ENCODE data around the gene ZBTB46.

The ZBTB46 gene

GRCh38 chr20:63700199-63701050 is 130.6 kb downstream of the ZBTB46 start:
- CTCF ChIA-PET = no interaction called here
- Histone ChIP-seq H3K4me3 (ENCODE audit: low read depth, low read length) (no peak overlapping the region), H3K27ac (ENCODE audit: extremely low read depth, low read depth, low read length) (no peak overlapping the region), H3K9me3 (ENCODE audit: control insufficient read depth, insufficient read depth, low read depth, low read length) (no peaks in the 10 kb centered on the region), H3K4me1 (ENCODE audit: control insufficient read depth, insufficient read depth, low read length) (no peaks in the 10 kb centered on the region), H3K36me3 (ENCODE audit: control insufficient read depth in 2 of 2, insufficient read depth in 1 of 2, low read length in 2 of 2) (peaks cover 0 to 39% of the 10 kb centered on the region in 2 experiments; a peak in 1 of 3 replicates)
- TF ChIP-seq ZNF600 (tag by site-specific recombination; IDR thresholded peaks at IDR 0.05) (0 out of 2 replicates have a peak, but pooled peaks have one; percentile 23), ZIC2 (tag by site-specific recombination; IDR thresholded peaks at IDR 0.05) (peak; percentile 22; the same call in 1 of the 2 replicates), GLIS1 (tag by site-specific recombination; IDR thresholded peaks at IDR 0.05) (peak; percentile 96), ZNF211 (tag by site-specific recombination; IDR thresholded peaks at IDR 0.05; ENCODE audit: low read depth) (no peak), ZSCAN23 (tag by site-specific recombination; IDR thresholded peaks at IDR 0.05) (no peak)
- POLR2A ChIA-PET = no interaction called here

GRCh38 chr20:63699466-63700198 is 131.4 kb downstream of the ZBTB46 start:
- H3K36me3 ChIP-seq (ENCODE audit: control insufficient read depth in 2 of 2, insufficient read depth in 1 of 2, low read length in 2 of 2) = peaks cover 0 to 32% of the 10 kb centered on the region in 2 experiments; a peak in 1 of 3 replicates
- H3K27ac ChIP-seq (ENCODE audit: extremely low read depth, low read depth, low read length) = no peak overlapping the region
- CTCF ChIA-PET = interaction anchor here (0.6 to 1.1 kb wide), 2 partner anchors 162 to 272 kb away, joined by 3 read pairs; no protein-coding TSS in a partner anchor

GRCh38 chr20:63698739-63699465 is 132.2 kb downstream of the ZBTB46 start:
- Histone ChIP-seq H3K9me3 (ENCODE audit: control insufficient read depth, insufficient read depth, low read depth, low read length) (no peaks in the 10 kb centered on the region), H3K4me3 (ENCODE audit: low read depth, low read length) (no peak overlapping the region), H3K36me3 (ENCODE audit: control insufficient read depth in 2 of 2, insufficient read depth in 1 of 2, low read length in 2 of 2) (peaks cover 0 to 30% of the 10 kb centered on the region in 2 experiments; a peak in 1 of 3 replicates), H3K27ac (ENCODE audit: extremely low read depth, low read depth, low read length) (no peak overlapping the region), H3K4me1 (ENCODE audit: control insufficient read depth, insufficient read depth, low read length) (no peaks in the 10 kb centered on the region)
- ChIA-PET POLR2A (interaction anchor here (0.9 to 2.3 kb wide), 3 partner anchors 9 to 41 kb away, joined by 4 to 9 read pairs (median 8); partner anchors contain the start of genes ARFRP1, RTEL1 and ZGPAT), CTCF (interaction anchor here (0.6 to 1.2 kb wide), 3 partner anchors 161 to 421 kb away, joined by 3 read pairs; no protein-coding TSS in a partner anchor)
- peak; percentile 98 for TF ChIP-seq GLIS1 (tag by site-specific recombination; IDR thresholded peaks at IDR 0.05)
- 0 out of 2 replicates have a peak, but pooled peaks have one; percentile 2 for TF ChIP-seq SP2 (tag by site-specific recombination; IDR thresholded peaks at IDR 0.05)
- 0 out of 2 replicates have a peak, but pooled peaks have one; percentile 18 for TF ChIP-seq PATZ1 (tag by site-specific recombination; IDR thresholded peaks at IDR 0.05)
- TF ChIP-seq ZIC2 (tag by site-specific recombination; IDR thresholded peaks at IDR 0.05) = peak; percentile 52
- no peak for TF ChIP-seq ZNF112 (tag by site-specific recombination; IDR thresholded peaks at IDR 0.05)
- no peak for TF ChIP-seq ZBTB1 (tag by site-specific recombination; IDR thresholded peaks at IDR 0.05)
- no peak for TF ChIP-seq ZNF555 (tag by site-specific recombination; conservative IDR thresholded peaks at IDR 0.05)
- TF ChIP-seq ZNF785 (tag by site-specific recombination; IDR thresholded peaks at IDR 0.05) = no peak
- TF ChIP-seq ZNF600 (tag by site-specific recombination; IDR thresholded peaks at IDR 0.05) = 0 out of 2 replicates have a peak, but pooled peaks have one; percentile 19
- TF ChIP-seq SP7 (tag by site-specific recombination; IDR thresholded peaks at IDR 0.05) = peak; percentile 49; the same call in 1 of the 2 replicates
- no peak for TF ChIP-seq ZNF768 (tag by site-specific recombination; IDR thresholded peaks at IDR 0.05)
- TF ChIP-seq ZNF692 (tag by site-specific recombination; IDR thresholded peaks at IDR 0.05) = peak; percentile 23; the same call in 1 of the 2 replicates
- peak; percentile 62 for TF ChIP-seq ZFHX2 (tag by site-specific recombination; conservative IDR thresholded peaks at IDR 0.05)
- peak; percentile 44; the same call in 1 of the 2 replicates for TF ChIP-seq EGR2 (tag by site-specific recombination; IDR thresholded peaks at IDR 0.05; ENCODE audit: low read depth)
- TF ChIP-seq WT1 (tag by site-specific recombination; IDR thresholded peaks at IDR 0.05) = peak; percentile 26; the same call in 1 of the 2 replicates
- TF ChIP-seq GLIS2 (tag by site-specific recombination; IDR thresholded peaks at IDR 0.05) = peak; percentile 82

More at GRCh38 chr20:63699466-63700198, 131.4 kb downstream of the ZBTB46 start:
- H3K4me3 ChIP-seq (ENCODE audit: low read depth, low read length) = no peak overlapping the region
- no peaks in the 10 kb centered on the region for H3K9me3 ChIP-seq (ENCODE audit: control insufficient read depth, insufficient read depth, low read depth, low read length)
- TF ChIP-seq ZNF146 (tag by site-specific recombination; IDR thresholded peaks at IDR 0.05) (no peak), ZNF211 (tag by site-specific recombination; IDR thresholded peaks at IDR 0.05; ENCODE audit: low read depth) (no peak), ZBTB7A (tag by site-specific recombination; IDR thresholded peaks at IDR 0.05; ENCODE audit: low read depth) (0 out of 2 replicates have a peak, but pooled peaks have one; percentile 32), GLIS2 (tag by site-specific recombination; IDR thresholded peaks at IDR 0.05) (0 out of 2 replicates have a peak, but pooled peaks have one; percentile 2), BCL11B (tag by site-specific recombination; IDR thresholded peaks at IDR 0.05; ENCODE audit: low read depth) (peak; percentile 79; the same call in 1 of the 2 replicates), ZFP41 (tag by site-specific recombination; IDR thresholded peaks at IDR 0.05; ENCODE audit: borderline replicate concordance) (no peak), BCL11A (tag by site-specific recombination; IDR thresholded peaks at IDR 0.05; ENCODE audit: low read depth) (peak; percentile 74; the same call in 1 of the 2 replicates), ZNF510 (tag by site-specific recombination; IDR thresholded peaks at IDR 0.05; ENCODE audit: insufficient replicate concordance) (no peak), ZIC2 (tag by site-specific recombination; IDR thresholded peaks at IDR 0.05) (peak; percentile 18; the same call in 1 of the 2 replicates), GLIS1 (tag by site-specific recombination; IDR thresholded peaks at IDR 0.05) (peak; percentile 49)
- POLR2A ChIA-PET = interaction anchor here (1.8 to 2.3 kb wide), 2 partner anchors 9 to 17 kb away, joined by 8 to 9 read pairs; partner anchors contain the start of genes ARFRP1 and ZGPAT
- no peaks in the 10 kb centered on the region for H3K4me1 ChIP-seq (ENCODE audit: control insufficient read depth, insufficient read depth, low read length)
